GM18498 (cell line): Measurements from ENCODE around the gene PRB4.
"Not testable (repeated sequence)": the region's sequence is repeated elsewhere in the genome, so short reads cannot be mapped to it uniquely, and the experiment has no call there.

Experiments
- ATAC-seq: cut with Tn5 transposase; IDR thresholded peaks from one replicate; pipeline ENCODE4 v1.9.1; 2021; ENCODE audit warnings: mild to moderate bottlenecking, moderate library complexity; ENCODE audit not compliant: unreplicated experiment

The PRB4 gene

DNA sequence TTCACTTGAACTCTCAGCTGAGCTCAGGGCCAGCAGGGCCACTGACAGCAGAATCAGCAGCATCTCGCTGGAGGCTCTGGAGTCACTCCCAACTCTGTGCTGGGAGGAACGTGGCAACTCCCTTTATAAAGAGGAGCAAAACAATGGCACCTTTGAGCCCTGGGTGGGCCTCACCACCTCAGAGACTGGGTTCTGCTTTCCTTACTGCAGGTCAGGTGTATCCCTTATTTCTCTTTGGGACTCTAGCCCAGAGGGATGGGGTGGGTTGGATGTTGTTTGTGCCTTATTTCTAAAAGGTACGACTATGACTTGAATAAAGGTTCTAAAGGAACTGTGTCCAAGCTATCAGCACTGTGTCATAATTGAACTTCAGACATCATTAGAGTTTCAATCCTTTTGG, at the start of gene PRB4:
Gene PRB4 (minus strand): TSS at position 101 of the 400 bp plus-strand sequence. CDS start 38 bp downstream, at position 63.
- no peak for ATAC-seq

DNA sequence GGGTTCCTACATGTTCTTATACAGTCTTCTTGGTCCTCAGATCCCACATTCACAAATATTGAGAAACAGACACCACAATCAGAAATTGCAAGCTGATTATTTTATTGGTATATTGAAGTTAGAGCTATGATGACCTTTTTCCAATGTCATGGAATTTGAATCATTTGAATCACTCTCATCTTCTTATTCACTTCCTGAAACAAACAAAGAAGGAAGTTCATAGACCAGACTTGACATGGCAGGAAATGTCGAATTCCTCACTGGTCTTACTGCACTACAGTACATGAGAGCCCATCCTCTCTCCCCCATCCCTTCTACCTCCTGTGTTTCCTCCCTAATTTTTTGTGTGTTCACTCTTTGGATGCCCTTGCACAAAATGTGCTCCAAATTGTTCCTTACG, 41.5 kb upstream of the PRB4 start:
- ATAC-seq = not testable (repeated sequence)

GRCh38 chr12:11348439-11348838, 38.2 kb upstream of the PRB4 start:
- no peak for ATAC-seq

GRCh38 chr12:11347810-11348209, 37.6 kb upstream of the PRB4 start:
- no peak for ATAC-seq

- ATAC-seq = no peak
Observed at GRCh38 chr12:11344500-11344899, 34.3 kb upstream of the PRB4 start.

DNA sequence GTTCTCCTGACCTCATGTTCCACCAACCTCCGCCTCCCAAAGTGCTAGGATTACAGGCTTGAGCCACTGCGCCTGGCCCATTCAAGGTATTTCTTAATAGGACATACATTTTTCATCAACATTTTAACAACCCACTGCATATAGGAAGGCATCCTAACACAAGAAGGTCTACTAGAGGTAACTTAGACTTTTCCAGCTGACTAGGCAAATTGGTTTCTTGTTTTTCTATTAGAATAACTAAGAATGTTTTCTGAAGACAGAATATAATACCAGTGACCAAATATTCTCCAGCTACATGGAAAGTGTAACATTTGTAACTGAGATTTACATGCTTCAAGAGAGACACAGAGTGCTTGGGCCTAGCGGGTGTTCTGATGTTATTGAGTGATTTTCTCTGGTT, 14.2 kb upstream of the PRB4 start:
- ATAC-seq = no peak

DNA sequence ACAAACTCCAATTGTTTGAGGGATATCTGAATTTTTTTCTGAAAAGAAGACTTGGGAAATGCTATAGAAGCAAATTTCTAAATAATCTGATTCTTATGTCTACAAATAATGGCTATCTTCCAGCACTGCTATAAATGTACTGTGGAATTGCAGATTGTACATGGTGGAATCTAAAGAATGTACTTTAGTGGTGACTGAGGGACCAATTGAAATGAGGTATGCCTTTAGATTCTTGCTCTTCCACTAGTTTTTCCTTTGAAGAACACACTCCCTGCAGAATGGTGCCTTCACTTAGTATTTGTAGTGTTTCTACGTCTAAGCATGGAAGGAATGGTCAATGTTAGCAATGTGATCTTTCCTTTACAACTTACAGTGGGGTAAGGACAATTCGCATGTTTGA, 11.7 kb upstream of the PRB4 start:
- ATAC-seq = no peak

GRCh38 chr12:11307143-11307542, 3.1 kb downstream of the PRB4 start:
- ATAC-seq = no peak

DNA sequence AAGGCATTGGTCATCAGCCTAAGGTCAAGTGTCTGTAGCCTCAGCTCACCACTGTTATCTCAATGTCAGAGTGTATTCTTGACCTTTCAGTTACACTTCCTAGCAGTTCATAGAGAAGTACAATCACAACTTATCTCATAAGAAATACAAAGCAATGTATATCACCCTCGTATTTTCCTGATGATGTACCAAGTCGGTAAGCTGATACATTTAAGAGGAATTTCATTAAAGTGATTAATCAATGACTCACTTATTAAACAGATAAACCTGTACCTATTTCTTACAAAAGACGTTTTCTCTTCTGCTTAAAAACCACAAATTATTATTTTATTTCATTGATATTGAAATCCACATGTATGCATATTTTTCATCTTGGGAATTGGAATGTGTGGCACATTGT, 36.8 kb downstream of the PRB4 start:
- no peak for ATAC-seq

- ATAC-seq = no peak
Observed at GRCh38 chr12:11269607-11270006, 40.6 kb downstream of the PRB4 start, which contains the start of gene PRB3. PRB3 (minus strand) TSS chr12:11269707; CDS start chr12:11269669, 38 bp downstream.

DNA sequence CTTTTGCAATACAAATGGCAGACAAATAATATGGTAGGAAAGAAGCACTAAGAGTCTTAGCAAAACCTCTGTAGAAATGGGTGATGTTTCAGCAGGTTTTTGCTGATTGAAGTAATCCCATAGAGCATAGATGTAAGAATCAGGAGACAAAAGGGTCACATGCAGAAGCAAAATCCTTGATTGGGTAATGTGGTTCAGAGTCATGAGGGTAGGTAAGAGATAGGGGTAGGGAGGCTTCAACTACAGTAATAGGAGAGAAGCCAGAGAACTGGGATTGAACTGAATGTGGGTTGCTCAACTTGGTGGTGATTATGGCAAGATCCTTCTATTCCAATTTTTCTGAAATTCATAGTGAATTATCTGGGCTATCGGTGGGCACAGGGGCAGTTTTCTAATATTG, 45.7 kb downstream of the PRB4 start:
- ATAC-seq = no peak
